Measurements from ENCODE around the gene DBNDD1. TPM values are rescaled to one million over a fixed set of nuclear protein-coding genes. Genes with fewer than 3 reads are reported as not detected.

The DBNDD1 gene
- total RNA-seq, 1 experiment from 2014 or later, result 60.2 TPM

DNA sequence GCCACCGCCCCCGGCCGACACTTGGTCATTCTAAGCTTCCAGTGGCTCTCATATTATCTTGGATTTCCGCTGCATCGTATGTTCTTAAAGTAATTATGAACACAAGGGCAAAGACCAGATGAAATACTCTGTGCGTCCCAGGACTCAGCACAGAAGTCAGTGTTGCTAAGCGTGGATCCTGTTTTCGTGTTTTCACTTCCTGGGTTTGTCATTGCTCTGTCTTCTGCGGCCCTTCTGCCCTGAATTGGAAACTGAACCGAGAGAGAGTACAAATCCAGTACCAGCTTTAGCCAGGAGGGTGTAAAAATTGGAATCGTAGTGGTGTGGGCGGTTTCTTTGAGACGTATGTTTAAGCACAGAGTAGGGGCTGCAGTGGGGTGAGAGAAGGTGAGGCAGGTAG is 32.7 kb downstream of the DBNDD1 start:
- Histone ChIP-seq H3K9me3 (ENCODE audit: control insufficient read depth in 1 of 2, insufficient read depth in 1 of 2, low read depth in 1 of 2, low read length in 2 of 2) (no peaks in the 10 kb centered on the region), H4K20me1 (ENCODE audit: insufficient read depth) (no peaks in the 10 kb centered on the region), H3K4me1 (ENCODE audit: control insufficient read depth in 1 of 2, insufficient read depth in 2 of 2, low read length in 2 of 2) (no peaks in the 10 kb centered on the region), H3K27ac (ENCODE audit: low read depth, low read length) (no peak overlapping the region), H3K9me2 (ENCODE audit: insufficient read depth) (no peaks in the 10 kb centered on the region), H3K9ac (ENCODE audit: low read length) (no peak overlapping the region), H3K79me2 (ENCODE audit: insufficient read depth, low read length) (peaks cover 29% of the 10 kb centered on the region), H3K36me3 (ENCODE audit: control insufficient read depth in 1 of 2, insufficient read depth in 2 of 2, low read length in 2 of 2) (peaks cover 64 to 82% of the 10 kb centered on the region in 2 experiments), H3K4me2 (ENCODE audit: low read length) (no peak overlapping the region), H2AFZ (ENCODE audit: low read depth, low read length, poor library complexity, severe bottlenecking) (no peak overlapping the region), H3K27me3 (ENCODE audit: insufficient read depth, low read length) (no peaks in the 10 kb centered on the region), H3K4me3 (replicated peaks in 1 of 2; ENCODE audit: low read depth in 1 of 2, low read length in 2 of 2) (no peak overlapping the region)
- TF ChIP-seq, protein P1, sequence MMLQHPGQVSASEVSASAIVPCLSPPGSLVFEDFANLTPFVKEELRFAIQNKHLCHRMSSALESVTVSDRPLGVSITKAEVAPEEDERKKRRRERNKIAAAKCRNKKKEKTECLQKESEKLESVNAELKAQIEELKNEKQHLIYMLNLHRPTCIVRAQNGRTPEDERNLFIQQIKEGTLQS (IDR thresholded peaks at IDR 0.05), result no peak
- TF ChIP-seq EZH2phosphoT487 (IDR thresholded peaks at IDR 0.05; ENCODE audit: borderline replicate concordance) (no peak), FOSL1 (IDR thresholded peaks at IDR 0.05; ENCODE audit: low read depth) (no peak), RAD21 (IDR thresholded peaks at IDR 0.05; ENCODE audit: low read depth) (no peak), YY1 (IDR thresholded peaks at IDR 0.05; ENCODE audit: extremely low read depth, insufficient replicate concordance, low read depth, low read length) (no peak), SIN3A (IDR thresholded peaks at IDR 0.05; ENCODE audit: low read depth) (no peak), ELF1 (IDR thresholded peaks at IDR 0.05; ENCODE audit: borderline replicate concordance, low read depth) (no peak), JUND (IDR thresholded peaks at IDR 0.05) (no peak), CEBPB (IDR thresholded peaks at IDR 0.05; ENCODE audit: low read depth) (no peak), MAX (IDR thresholded peaks at IDR 0.05) (no peak), SP1 (IDR thresholded peaks at IDR 0.05; ENCODE audit: low read depth) (no peak)
- TF ChIP-seq, protein P2, sequence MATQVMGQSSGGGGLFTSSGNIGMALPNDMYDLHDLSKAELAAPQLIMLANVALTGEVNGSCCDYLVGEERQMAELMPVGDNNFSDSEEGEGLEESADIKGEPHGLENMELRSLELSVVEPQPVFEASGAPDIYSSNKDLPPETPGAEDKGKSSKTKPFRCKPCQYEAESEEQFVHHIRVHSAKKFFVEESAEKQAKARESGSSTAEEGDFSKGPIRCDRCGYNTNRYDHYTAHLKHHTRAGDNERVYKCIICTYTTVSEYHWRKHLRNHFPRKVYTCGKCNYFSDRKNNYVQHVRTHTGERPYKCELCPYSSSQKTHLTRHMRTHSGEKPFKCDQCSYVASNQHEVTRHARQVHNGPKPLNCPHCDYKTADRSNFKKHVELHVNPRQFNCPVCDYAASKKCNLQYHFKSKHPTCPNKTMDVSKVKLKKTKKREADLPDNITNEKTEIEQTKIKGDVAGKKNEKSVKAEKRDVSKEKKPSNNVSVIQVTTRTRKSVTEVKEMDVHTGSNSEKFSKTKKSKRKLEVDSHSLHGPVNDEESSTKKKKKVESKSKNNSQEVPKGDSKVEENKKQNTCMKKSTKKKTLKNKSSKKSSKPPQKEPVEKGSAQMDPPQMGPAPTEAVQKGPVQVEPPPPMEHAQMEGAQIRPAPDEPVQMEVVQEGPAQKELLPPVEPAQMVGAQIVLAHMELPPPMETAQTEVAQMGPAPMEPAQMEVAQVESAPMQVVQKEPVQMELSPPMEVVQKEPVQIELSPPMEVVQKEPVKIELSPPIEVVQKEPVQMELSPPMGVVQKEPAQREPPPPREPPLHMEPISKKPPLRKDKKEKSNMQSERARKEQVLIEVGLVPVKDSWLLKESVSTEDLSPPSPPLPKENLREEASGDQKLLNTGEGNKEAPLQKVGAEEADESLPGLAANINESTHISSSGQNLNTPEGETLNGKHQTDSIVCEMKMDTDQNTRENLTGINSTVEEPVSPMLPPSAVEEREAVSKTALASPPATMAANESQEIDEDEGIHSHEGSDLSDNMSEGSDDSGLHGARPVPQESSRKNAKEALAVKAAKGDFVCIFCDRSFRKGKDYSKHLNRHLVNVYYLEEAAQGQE (IDR thresholded peaks at IDR 0.05; ENCODE audit: low read depth), result no peak
- RAD21 ChIA-PET (ENCODE audit: low non-redundant PET in 1 of 2, low total read pairs in 2 of 2, uncharacterized antibody in 2 of 2, unreplicated experiment in 2 of 2), result no interaction called here
- DNase-seq (ENCODE audit: low read depth, low spot score), result no peak
- intact Hi-C loops (cut with micrococcal nuclease), result loop anchor here (1.0 kb wide), 1 partner anchor 28 kb away; no protein-coding TSS in a partner anchor
- no TSS peak for BruUV-seq (replicated peaks)
- CTCF ChIA-PET, result no interaction called here
- POLR2A ChIA-PET, result interaction anchor here (0.6 kb wide), 1 partner anchor 385 kb away, joined by 3 read pairs; no protein-coding TSS in a partner anchor
- no peak for ATAC-seq
